H4 (cell line): Measurements from ENCODE around the gene TMIGD2. TPM values are rescaled to one million over a fixed set of nuclear protein-coding genes. Genes with fewer than 3 reads are reported as not detected.

Experiments used
- DNase-seq: peaks from one replicate; pipeline ENCODE4 v3.0.0-alpha.2; 2015; ENCODE audit warnings: low spot score
- total RNA-seq: library from RNA; depleted of rRNA; stranded (reverse); fragments of >200 nt; shearing (Covaris generic); gene quantifications from 2 replicates; pipeline ENCODE4 v1.2.3, GENCODE V29; 2014

The TMIGD2 gene
- total RNA-seq, 1 experiment from 2014 or later: not detected

GRCh38 chr19:4326837-4327251, 24.7 kb upstream of the TMIGD2 start:
- DNase-seq: no peak

GRCh38 chr19:4326215-4326836, 24.1 kb upstream of the TMIGD2 start:
- no peak for DNase-seq

GRCh38 chr19:4324228-4324627, 22.0 kb upstream of the TMIGD2 start:
- no peak for DNase-seq

GRCh38 chr19:4323692-4324091, 21.5 kb upstream of the TMIGD2 start:
- DNase-seq: no peak

- DNase-seq: no peak
These were observed 20.9 kb upstream of the TMIGD2 start for GRCh38 chr19:4322942-4323665.

- DNase-seq: no peak
These were observed 18.2 kb upstream of the TMIGD2 start for GRCh38 chr19:4320419-4320818.

GRCh38 chr19:4319067-4319718, 17.0 kb upstream of the TMIGD2 start:
- no peak for DNase-seq

- no peak for DNase-seq
These were observed 16.3 kb upstream of the TMIGD2 start for GRCh38 chr19:4318460-4318859.

- no peak for DNase-seq
These were observed 14.8 kb upstream of the TMIGD2 start for GRCh38 chr19:4316956-4317355.

- DNase-seq: no peak
These were observed 11.8 kb upstream of the TMIGD2 start for GRCh38 chr19:4313847-4314490.

- DNase-seq: no peak
These were observed 8.3 kb upstream of the TMIGD2 start for GRCh38 chr19:4310247-4311121.

GRCh38 chr19:4305659-4306058, 3.5 kb upstream of the TMIGD2 start:
- no peak for DNase-seq

GRCh38 chr19:4305257-4305612, 3.0 kb upstream of the TMIGD2 start:
- DNase-seq: no peak

- peak; percentile 27 for DNase-seq
These were observed 2.5 kb upstream of the TMIGD2 start, which contains the start of gene FSD1 for GRCh38 chr19:4304538-4305256. FSD1 (plus strand) TSS chr19:4304598; CDS start chr19:4304747, 149 bp downstream.

GRCh38 chr19:4303819-4304537, 1.8 kb upstream of the TMIGD2 start:
- DNase-seq: no peak

- DNase-seq: no peak
These were observed 473 bp downstream of the TMIGD2 start for GRCh38 chr19:4301590-4302242.

- DNase-seq: no peak
These were observed 1.6 kb downstream of the TMIGD2 start for GRCh38 chr19:4300589-4300988.

- no peak for DNase-seq
These were observed 3.2 kb downstream of the TMIGD2 start for GRCh38 chr19:4298810-4299550.
